Smooth muscle cell (in vitro differentiated cells): ENCODE results near the gene TRIM2. TPM values are rescaled to one million over a fixed set of nuclear protein-coding genes. Genes with fewer than 3 reads are reported as not detected.

Source experiments
- DNase-seq: peaks from one replicate; lab custom pipeline; 2025; ENCODE audit not compliant: unreplicated experiment; lab: John Stamatoyannopoulos, UW
- H2AFZ ChIP-seq: fragments of 200-600 bp; sonication (generic); 2 replicates; pipeline ENCODE4 v1.6.0; 2016; ENCODE audit warnings: antibody characterized with exemption, low read depth, mild to moderate bottlenecking
- H3F3A ChIP-seq: fragments of 200-600 bp; sonication (generic); 2 replicates; pipeline ENCODE4 v1.6.0; 2017; ENCODE audit warnings: antibody characterized with exemption, low read depth
- H3K27ac ChIP-seq: fragments of 200-600 bp; sonication (generic); 2 replicates; pipeline ENCODE4 v1.5.1; 2016; ENCODE audit warnings: low read depth, mild to moderate bottlenecking
- H3K27me3 ChIP-seq: fragments of 200-600 bp; sonication (generic); 2 replicates; pipeline ENCODE4 v1.6.1; 2016; ENCODE audit warnings: low read depth, mild to moderate bottlenecking
- H3K36me3 ChIP-seq: fragments of 200-600 bp; sonication (generic); 2 replicates; pipeline ENCODE4 v1.5.1; 2016; ENCODE audit warnings: low read depth
- H3K4me1 ChIP-seq: fragments of 200-600 bp; sonication (generic); 2 replicates; pipeline ENCODE4 v1.5.1; 2016; ENCODE audit warnings: low read depth
- H3K4me2 ChIP-seq: fragments of 200-600 bp; sonication (generic); 2 replicates; pipeline ENCODE4 v1.6.0; 2016; ENCODE audit warnings: mild to moderate bottlenecking
- H3K4me3 ChIP-seq: fragments of 200-600 bp; sonication (generic); 2 replicates; pipeline ENCODE4 v1.5.1; 2016; ENCODE audit warnings: mild to moderate bottlenecking
- H3K79me2 ChIP-seq: fragments of 200-600 bp; sonication (generic); 2 replicates; pipeline ENCODE4 v1.6.0; 2016; ENCODE audit warnings: low read depth, mild to moderate bottlenecking
- H3K9ac ChIP-seq: fragments of 200-600 bp; sonication (generic); 2 replicates; pipeline ENCODE4 v1.6.0; 2016; ENCODE audit warnings: low read depth
- H3K9me3 ChIP-seq: fragments of 200-600 bp; sonication (generic); replicated peaks from 2 replicates; pipeline ENCODE4 v1.5.1; 2016; ENCODE audit warnings: low read depth
- H4K20me1 ChIP-seq: fragments of 200-600 bp; sonication (generic); 2 replicates; pipeline ENCODE4 v1.6.0; 2016; ENCODE audit warnings: low read depth
- WGBS: methylation state at CpG from one replicate; pipeline ENCODE4 v1.1.7; 2016; ENCODE audit warnings: low lambda C conversion rate; 5-methylcytosine and 5-hydroxymethylcytosine counted together
- polyA plus RNA-seq: library from polyadenylated mRNA; unstranded; fragments of >200 nt; fragmentation: Nextera tagmentation; extraction: Ambion mirVana; gene quantifications from 2 replicates; pipeline ENCODE4 v1.2.1, GENCODE V29; 2016
- total RNA-seq: library from RNA; depleted of rRNA; stranded (reverse); fragments of >200 nt; gene quantifications from 2 replicates; pipeline ENCODE4 v1.2.3, GENCODE V29; 2014
- TF ChIP-seq, protein P1 (sequence below): fragments of 200-600 bp; sonication (generic); IDR thresholded peaks from 2 replicates; pipeline ENCODE4 v1.5.1; 2017; ENCODE audit warnings: borderline replicate concordance, mild to moderate bottlenecking, antibody characterized with exemption; ENCODE audit not compliant: insufficient read depth, poor library complexity, severe bottlenecking

Gene TRIM2
- total and polyA plus RNA-seq, 2 experiments from 2014 or later, result 9.1 to 33.4 TPM

DNA sequence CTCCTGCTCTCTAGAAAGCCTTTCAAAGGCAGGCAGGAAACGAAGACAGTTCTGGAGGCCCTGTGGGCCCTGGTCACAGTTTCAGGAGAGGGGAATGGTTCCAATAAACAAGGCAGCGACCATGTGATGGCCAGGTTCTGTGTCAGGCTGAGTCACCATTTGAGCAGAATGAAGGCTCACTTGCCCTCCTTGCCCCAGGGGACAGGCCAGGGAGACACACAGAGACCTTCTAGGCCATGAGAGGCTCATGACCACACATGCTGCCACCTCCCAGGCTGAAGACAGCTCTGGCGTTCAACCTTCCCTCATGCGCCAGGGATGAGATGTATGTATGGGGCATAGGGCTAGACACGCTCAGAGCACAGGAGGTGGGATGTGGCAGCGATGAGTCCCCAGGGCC is 22.9 kb upstream of the TRIM2 start:
- Histone ChIP-seq H3K4me3 (no peak overlapping the region), H3F3A (no peaks in the 10 kb centered on the region), H3K27ac (no peak overlapping the region), H4K20me1 (no peaks in the 10 kb centered on the region), H3K9ac (no peak overlapping the region), H3K4me2 (no peak overlapping the region), H3K36me3 (no peaks in the 10 kb centered on the region), H3K79me2 (no peaks in the 10 kb centered on the region), H3K9me3 (no peaks in the 10 kb centered on the region), H3K4me1 (peaks cover 5% of the 10 kb centered on the region), H3K27me3 (no peaks in the 10 kb centered on the region), H2AFZ (no peak overlapping the region)
- 72% methylated on average over 6 of the region's 6 CpGs for WGBS
- TF ChIP-seq, protein P1, sequence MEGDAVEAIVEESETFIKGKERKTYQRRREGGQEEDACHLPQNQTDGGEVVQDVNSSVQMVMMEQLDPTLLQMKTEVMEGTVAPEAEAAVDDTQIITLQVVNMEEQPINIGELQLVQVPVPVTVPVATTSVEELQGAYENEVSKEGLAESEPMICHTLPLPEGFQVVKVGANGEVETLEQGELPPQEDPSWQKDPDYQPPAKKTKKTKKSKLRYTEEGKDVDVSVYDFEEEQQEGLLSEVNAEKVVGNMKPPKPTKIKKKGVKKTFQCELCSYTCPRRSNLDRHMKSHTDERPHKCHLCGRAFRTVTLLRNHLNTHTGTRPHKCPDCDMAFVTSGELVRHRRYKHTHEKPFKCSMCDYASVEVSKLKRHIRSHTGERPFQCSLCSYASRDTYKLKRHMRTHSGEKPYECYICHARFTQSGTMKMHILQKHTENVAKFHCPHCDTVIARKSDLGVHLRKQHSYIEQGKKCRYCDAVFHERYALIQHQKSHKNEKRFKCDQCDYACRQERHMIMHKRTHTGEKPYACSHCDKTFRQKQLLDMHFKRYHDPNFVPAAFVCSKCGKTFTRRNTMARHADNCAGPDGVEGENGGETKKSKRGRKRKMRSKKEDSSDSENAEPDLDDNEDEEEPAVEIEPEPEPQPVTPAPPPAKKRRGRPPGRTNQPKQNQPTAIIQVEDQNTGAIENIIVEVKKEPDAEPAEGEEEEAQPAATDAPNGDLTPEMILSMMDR, result no peak
- no peak for DNase-seq

DNA sequence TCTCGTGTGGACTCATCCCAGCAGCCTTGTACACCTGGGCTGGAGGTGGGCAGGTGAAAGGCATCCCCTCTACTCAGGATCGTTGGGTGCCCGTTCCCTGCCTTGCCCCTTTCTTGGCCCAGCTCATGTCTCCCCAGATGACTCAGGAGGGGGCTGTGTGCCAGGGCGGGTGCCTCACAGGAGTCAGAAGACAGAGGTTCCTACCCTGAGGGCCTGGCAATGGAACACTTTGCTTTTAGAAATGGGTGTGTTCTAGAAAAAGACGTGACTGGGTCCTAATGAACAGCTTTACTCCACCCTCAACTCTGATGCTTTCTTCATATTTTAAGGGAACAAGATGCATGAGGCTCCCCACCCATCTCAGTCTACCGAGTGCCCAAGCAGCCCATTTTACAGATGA is 22.5 kb upstream of the TRIM2 start:
- Histone ChIP-seq H3K4me2 (no peak overlapping the region), H4K20me1 (no peaks in the 10 kb centered on the region), H3K4me3 (no peak overlapping the region), H3K79me2 (no peaks in the 10 kb centered on the region), H3K27ac (no peak overlapping the region), H3K9me3 (no peaks in the 10 kb centered on the region), H3K36me3 (no peaks in the 10 kb centered on the region), H3K4me1 (peaks cover 5% of the 10 kb centered on the region), H2AFZ (no peak overlapping the region), H3K27me3 (no peaks in the 10 kb centered on the region), H3K9ac (no peak overlapping the region), H3F3A (no peaks in the 10 kb centered on the region)
- 96% methylated on average over 6 of the region's 6 CpGs for WGBS
- TF ChIP-seq, protein P1, result no peak
- DNase-seq, result no peak

DNA sequence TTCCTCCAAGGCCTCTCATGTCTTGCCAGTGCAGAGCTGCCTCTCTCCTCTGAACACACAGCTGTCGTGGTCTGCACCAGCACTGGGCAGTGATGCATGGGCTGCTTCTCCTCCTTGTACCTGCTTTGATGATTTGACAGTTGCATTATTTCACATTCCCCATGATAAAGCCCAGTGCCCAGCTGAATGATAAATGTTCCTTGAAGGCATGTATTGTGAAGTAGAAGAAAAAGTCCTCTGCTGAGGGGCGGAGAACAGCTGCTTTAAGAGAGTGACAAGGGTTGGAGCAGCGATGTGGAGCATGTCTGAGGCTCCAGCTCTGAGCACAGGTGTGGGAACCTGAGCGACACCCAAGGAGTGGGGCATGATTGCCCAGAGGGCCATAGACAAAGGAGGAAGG is 21.1 kb upstream of the TRIM2 start:
- Histone ChIP-seq H3K9me3 (no peaks in the 10 kb centered on the region), H3K27me3 (no peaks in the 10 kb centered on the region), H3K79me2 (no peaks in the 10 kb centered on the region), H3K4me3 (no peak overlapping the region), H3F3A (no peaks in the 10 kb centered on the region), H3K36me3 (no peaks in the 10 kb centered on the region), H3K9ac (no peak overlapping the region), H2AFZ (no peak overlapping the region), H3K27ac (no peak overlapping the region), H3K4me2 (no peak overlapping the region), H3K4me1 (peaks cover 5% of the 10 kb centered on the region), H4K20me1 (no peaks in the 10 kb centered on the region)
- TF ChIP-seq, protein P1, result no peak
- 89% methylated on average over 4 of the region's 4 CpGs for WGBS
- no peak for DNase-seq

DNA sequence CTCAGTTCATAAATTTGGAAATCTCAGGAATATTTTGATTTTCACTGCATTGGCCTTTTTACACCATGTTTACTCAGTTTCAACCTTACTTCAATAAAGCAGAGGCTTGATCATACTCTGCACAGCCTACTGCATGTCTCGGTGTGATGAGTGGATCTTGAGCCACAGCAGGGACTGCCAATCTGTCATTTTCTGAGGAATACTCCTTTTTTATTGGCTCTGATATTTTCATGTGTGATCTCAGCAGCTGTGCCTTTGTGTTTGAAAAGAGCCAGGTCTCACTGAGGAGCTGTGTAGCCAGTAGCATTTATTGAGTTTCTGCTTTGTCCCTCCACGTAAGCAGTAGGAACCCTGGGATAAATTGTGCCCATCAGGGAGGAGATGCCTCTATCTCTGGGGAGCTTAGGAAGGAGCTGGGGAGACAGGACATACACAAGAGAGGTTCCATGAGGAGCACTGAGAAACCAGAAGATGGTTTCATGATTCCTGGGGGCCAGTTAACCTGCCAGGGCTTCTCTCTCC is 18.9 kb upstream of the TRIM2 start:
- DNase-seq, result no peak
- no peaks in the 10 kb centered on the region for H3K27me3 ChIP-seq
- no peak overlapping the region for H3K27ac ChIP-seq
- no peak overlapping the region for H3K9ac ChIP-seq
- H3K79me2 ChIP-seq, result no peaks in the 10 kb centered on the region
- no peaks in the 10 kb centered on the region for H4K20me1 ChIP-seq
- H3K36me3 ChIP-seq, result no peaks in the 10 kb centered on the region
- TF ChIP-seq, protein P1, result no peak
- no peaks in the 10 kb centered on the region for H3F3A ChIP-seq
- H3K4me3 ChIP-seq, result no peak overlapping the region
- H3K4me2 ChIP-seq, result no peak overlapping the region
- WGBS, result 77% methylated on average over 2 of the region's 2 CpGs
- peaks cover 5% of the 10 kb centered on the region for H3K4me1 ChIP-seq
- H2AFZ ChIP-seq, result no peak overlapping the region
- no peaks in the 10 kb centered on the region for H3K9me3 ChIP-seq
